Mesenchymal stem cell (in vitro differentiated cells and primary cell): Measurements from ENCODE around the gene ALK.
A peak's percentile ranks its signal among the peaks of the same experiment; 100 is the strongest.

Experiments
- DNase-seq: peaks from one replicate; pipeline ENCODE4 v3.0.0-alpha.2; 2013
- H2AFZ ChIP-seq: one replicate; pipeline ENCODE4 v1.6.1; 2013; ENCODE audit warnings: low read depth, mild to moderate bottlenecking, control low read depth, inconsistent platforms, low read length, moderate library complexity
- H2AK5ac ChIP-seq: 2 replicates; pipeline ENCODE4 v1.6.1; 2013; ENCODE audit warnings: low read length, moderate library complexity, mild to moderate bottlenecking, inconsistent platforms; ENCODE audit not compliant: severe bottlenecking
- H2BK120ac ChIP-seq: one replicate; pipeline ENCODE4 v1.6.1; 2013; ENCODE audit warnings: low read depth, mild to moderate bottlenecking, inconsistent platforms, low read length, moderate library complexity
- H2BK12ac ChIP-seq, 2 experiments: one replicate each; pipeline ENCODE4 v1.6.1; 2013; ENCODE audit warnings: inconsistent platforms in 2 of 2, low read length in 2 of 2, mild to moderate bottlenecking in 2 of 2, moderate library complexity in 2 of 2, control low read depth in 1 of 2
- H2BK15ac ChIP-seq: one replicate; pipeline ENCODE4 v1.6.1; 2013; ENCODE audit warnings: mild to moderate bottlenecking, low read depth, inconsistent platforms; ENCODE audit not compliant: poor library complexity, severe bottlenecking
- H2BK5ac ChIP-seq: 2 replicates; pipeline ENCODE4 v1.6.1; 2013; ENCODE audit warnings: low read depth, mild to moderate bottlenecking, low read length, control low read depth, inconsistent platforms; ENCODE audit not compliant: poor library complexity, severe bottlenecking
- H3K14ac ChIP-seq, 2 experiments: one replicate each; pipeline ENCODE4 v1.6.1; 2013; ENCODE audit warnings: inconsistent platforms in 2 of 2, low read length in 2 of 2, control low read depth in 1 of 2, mild to moderate bottlenecking in 1 of 2, moderate library complexity in 1 of 2
- H3K18ac ChIP-seq, 2 experiments: one replicate each; pipeline ENCODE4 v1.6.1; 2013; ENCODE audit warnings: inconsistent platforms in 2 of 2, low read length in 2 of 2, control low read depth in 1 of 2, low read depth in 1 of 2, mild to moderate bottlenecking in 1 of 2
- H3K23ac ChIP-seq, 2 experiments: one replicate each; pipeline ENCODE4 v1.6.1; 2013; ENCODE audit warnings: inconsistent platforms in 2 of 2, low read length in 2 of 2, mild to moderate bottlenecking in 2 of 2, moderate library complexity in 2 of 2, control low read depth in 1 of 2
- H3K27ac ChIP-seq: 2 replicates; pipeline ENCODE4 v1.5.1; 2013; ENCODE audit warnings: mild to moderate bottlenecking, moderate library complexity, low read length, control low read depth, inconsistent platforms; ENCODE audit not compliant: poor library complexity, severe bottlenecking
- H3K27me3 ChIP-seq, 2 experiments: 2 replicates each; pipeline versions ENCODE4 v1.6.1 to v1.7.0; 2013; ENCODE audit warnings: low read length in 2 of 2, mild to moderate bottlenecking in 2 of 2, moderate library complexity in 2 of 2, control low read depth in 1 of 2, inconsistent platforms in 1 of 2; ENCODE audit not compliant: control insufficient read depth in 1 of 2, insufficient read depth in 1 of 2
- H3K36me3 ChIP-seq, 2 experiments: 2 replicates each; pipeline versions ENCODE4 v1.6.1 to v1.7.0; 2013; ENCODE audit warnings: low read length in 2 of 2, control low read depth in 1 of 2, inconsistent platforms in 1 of 2, low read depth in 1 of 2, mild to moderate bottlenecking in 1 of 2; ENCODE audit not compliant: insufficient read depth in 2 of 2, control insufficient read depth in 1 of 2
- H3K4ac ChIP-seq, 2 experiments: one replicate each; pipeline ENCODE4 v1.6.1; 2013; ENCODE audit warnings: inconsistent platforms in 2 of 2, low read length in 2 of 2, mild to moderate bottlenecking in 2 of 2, moderate library complexity in 2 of 2, control low read depth in 1 of 2, low read depth in 1 of 2
- H3K4me1 ChIP-seq: 2 replicates; pipeline ENCODE4 v1.6.1; 2013; ENCODE audit warnings: low read depth, low read length, control low read depth; ENCODE audit not compliant: control insufficient read depth, insufficient read depth
- H3K4me2 ChIP-seq: 2 replicates; pipeline ENCODE4 v1.6.1; 2013; ENCODE audit warnings: low read length, mild to moderate bottlenecking, inconsistent platforms; ENCODE audit not compliant: poor library complexity, severe bottlenecking
- H3K4me3 ChIP-seq, 2 experiments: 2 replicates each; pipeline versions ENCODE4 v1.5.1 to v1.7.0; 2013; ENCODE audit warnings: low read length in 2 of 2, mild to moderate bottlenecking in 2 of 2, control low read depth in 1 of 2, low read depth in 1 of 2; ENCODE audit not compliant: insufficient read depth in 1 of 2
- H3K79me1 ChIP-seq: replicated peaks from 2 replicates; pipeline ENCODE4 v1.6.1; 2013; ENCODE audit warnings: mild to moderate bottlenecking, control low read depth, low read length, inconsistent platforms; ENCODE audit not compliant: poor library complexity, severe bottlenecking
- H3K9ac ChIP-seq: 2 replicates; pipeline ENCODE4 v1.7.0; 2013; ENCODE audit warnings: mild to moderate bottlenecking, low read length, moderate library complexity
- H3K9me3 ChIP-seq: 2 replicates; pipeline ENCODE4 v1.7.0; 2013; ENCODE audit warnings: mild to moderate bottlenecking, low read length; ENCODE audit not compliant: control insufficient read depth
- H4K8ac ChIP-seq: one replicate; pipeline ENCODE4 v1.6.1; 2013; ENCODE audit warnings: inconsistent platforms, mild to moderate bottlenecking, low read length, moderate library complexity
- H4K91ac ChIP-seq: one replicate; pipeline ENCODE4 v1.6.1; 2013; ENCODE audit warnings: mild to moderate bottlenecking, low read length, inconsistent platforms
- WGBS: methylation state at CpG from one replicate; pipeline ENCODE4 v1.1.7; 2013; ENCODE audit warnings: mixed read lengths; 5-methylcytosine and 5-hydroxymethylcytosine counted together

Gene ALK

DNA sequence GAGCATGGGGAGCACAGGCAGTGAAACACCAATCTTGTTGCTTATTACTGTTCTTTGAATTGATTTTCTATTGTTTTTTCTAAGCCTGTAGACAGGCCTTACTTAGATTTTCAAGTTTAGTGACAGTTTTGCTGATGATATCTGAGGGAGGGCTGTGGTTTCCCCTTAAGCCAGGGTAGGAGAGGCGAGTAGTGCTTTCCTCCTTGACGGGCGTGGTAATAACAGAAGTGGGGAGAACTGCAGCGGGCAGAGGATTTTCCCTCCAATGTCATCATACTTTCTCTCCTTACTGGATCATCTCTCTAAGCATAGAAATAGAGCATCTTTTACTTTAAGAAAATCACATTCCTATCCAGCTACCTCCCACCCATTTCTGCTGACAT is 314.4 kb downstream of the ALK start:
- Histone ChIP-seq H2AFZ (no peak overlapping the region), H3K27me3 (no peaks in the 10 kb centered on the region), H2BK120ac (no peak overlapping the region), H2BK12ac (no peak overlapping the region), H3K23ac (no peak overlapping the region), H3K9me3 (no peaks in the 10 kb centered on the region), H4K8ac (no peak overlapping the region), H3K27ac (no peak overlapping the region), H3K14ac (no peak overlapping the region), H2AK5ac (no peak overlapping the region), H3K4me1 (no peaks in the 10 kb centered on the region), H3K4me2 (no peak overlapping the region), H3K79me1 (no peaks in the 10 kb centered on the region), H3K9ac (no peak overlapping the region), H3K36me3 (no peaks in the 10 kb centered on the region), H3K4me3 (no peak overlapping the region), H4K91ac (no peak overlapping the region), H3K18ac (no peak overlapping the region), H2BK5ac (no peak overlapping the region), H3K4ac (no peak overlapping the region), H2BK15ac (no peak overlapping the region)
- DNase-seq: no peak
- WGBS: 98% methylated on average over 4 of the region's 4 CpGs

GRCh38 chr2:29606104-29607037 is 315.0 kb downstream of the ALK start:
- Histone ChIP-seq H3K36me3 (no peaks in the 10 kb centered on the region), H3K23ac (no peak overlapping the region), H3K4me2 (no peak overlapping the region), H2BK12ac (no peak overlapping the region), H4K91ac (peak overlapping the region; percentile 41), H2BK5ac (no peak overlapping the region), H2AK5ac (no peak overlapping the region), H3K18ac (no peak overlapping the region), H3K27me3 (no peaks in the 10 kb centered on the region), H3K9ac (peak overlapping the region; percentile 67), H3K14ac (no peak overlapping the region), H3K4me3 (no peak overlapping the region), H3K4ac (no peak overlapping the region), H2BK15ac (no peak overlapping the region), H3K79me1 (no peaks in the 10 kb centered on the region), H2BK120ac (no peak overlapping the region), H3K4me1 (no peaks in the 10 kb centered on the region), H2AFZ (no peak overlapping the region), H4K8ac (no peak overlapping the region), H3K9me3 (no peaks in the 10 kb centered on the region), H3K27ac (no peak overlapping the region)
- WGBS: 49% methylated on average over 1 of the region's 1 CpG
- peak; percentile 57 for DNase-seq

DNA sequence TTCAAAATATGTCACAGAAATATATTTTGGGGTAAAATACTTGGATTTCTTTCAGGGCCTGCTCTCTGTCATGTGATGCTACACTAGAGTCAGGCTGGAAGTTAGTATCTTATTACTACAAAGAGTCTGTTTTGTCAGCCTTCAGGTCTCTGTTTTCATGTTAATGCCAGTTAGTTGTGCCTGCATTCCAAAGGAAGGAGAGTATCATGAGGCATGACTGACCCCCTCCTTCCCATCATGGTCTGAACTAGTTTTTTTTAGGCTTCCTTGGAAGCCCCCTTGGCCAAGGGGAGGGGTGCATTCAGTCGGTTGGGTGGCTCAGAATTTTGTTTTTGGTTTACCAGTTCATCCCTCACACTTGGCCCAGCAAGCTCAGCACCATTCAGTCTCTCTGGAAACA is 318.0 kb downstream of the ALK start:
- 33% methylated on average over 1 of the region's 1 CpG for WGBS
- H3K14ac ChIP-seq: no peak overlapping the region
- H2AK5ac ChIP-seq: no peak overlapping the region

GRCh38 chr2:29601872-29602271 is 319.5 kb downstream of the ALK start:
- no peak overlapping the region for H3K14ac ChIP-seq
- no peak overlapping the region for H4K91ac ChIP-seq
- H2AK5ac ChIP-seq: no peak overlapping the region
- H2BK5ac ChIP-seq: no peak overlapping the region
- 77% methylated on average over 3 of the region's 3 CpGs for WGBS
- no peak overlapping the region for H4K8ac ChIP-seq
- no peak overlapping the region for H2BK15ac ChIP-seq
- no peaks in the 10 kb centered on the region for H3K36me3 ChIP-seq
- no peak overlapping the region for H3K23ac ChIP-seq
- H3K18ac ChIP-seq: no peak overlapping the region
- H3K4me3 ChIP-seq: no peak overlapping the region
- H3K27ac ChIP-seq: no peak overlapping the region
- no peak overlapping the region for H2AFZ ChIP-seq
- H3K27me3 ChIP-seq: no peaks in the 10 kb centered on the region
- DNase-seq: no peak
- no peak overlapping the region for H2BK12ac ChIP-seq
- H3K9ac ChIP-seq: no peak overlapping the region
- H3K79me1 ChIP-seq: no peaks in the 10 kb centered on the region
- no peaks in the 10 kb centered on the region for H3K4me1 ChIP-seq
- no peaks in the 10 kb centered on the region for H3K9me3 ChIP-seq
- no peak overlapping the region for H2BK120ac ChIP-seq
- no peak overlapping the region for H3K4ac ChIP-seq
- no peak overlapping the region for H3K4me2 ChIP-seq

More for the DNA sequence above, 318.0 kb downstream of the ALK start:
- Histone ChIP-seq H3K27ac (no peak overlapping the region), H2BK5ac (no peak overlapping the region), H3K4ac (no peak overlapping the region), H3K4me3 (no peak overlapping the region), H3K18ac (no peak overlapping the region), H3K9me3 (no peaks in the 10 kb centered on the region), H3K79me1 (no peaks in the 10 kb centered on the region), H3K27me3 (no peaks in the 10 kb centered on the region), H3K4me1 (no peaks in the 10 kb centered on the region), H4K8ac (no peak overlapping the region), H2BK15ac (no peak overlapping the region), H2AFZ (no peak overlapping the region), H3K23ac (no peak overlapping the region), H3K4me2 (no peak overlapping the region), H2BK120ac (no peak overlapping the region), H4K91ac (no peak overlapping the region), H3K9ac (no peak overlapping the region), H2BK12ac (no peak overlapping the region), H3K36me3 (no peaks in the 10 kb centered on the region)
- DNase-seq: no peak
